Lung (tissue), 12 donors: ENCODE measurements around the gene FGF2. TPM values are rescaled to one million over a fixed set of nuclear protein-coding genes. Genes with fewer than 3 reads are reported as not detected.

ENCODE experiments used
- ATAC-seq: fragments of 200-7000 bp; cut with Tn5 transposase; one replicate; pipeline ENCODE4 v1.9.1; 2020; ENCODE audit warnings: moderate number of reproducible peaks; ENCODE audit not compliant: insufficient read depth, low FRiP score
- DNase-seq, 3 donors: peaks; one replicate each; pipeline ENCODE4 v3.0.0-alpha.2; 2013 to 2017
- H3K27ac ChIP-seq, 2 donors: one replicate each; pipeline ENCODE4 v1.5.1; 2013; ENCODE audit warnings: mild to moderate bottlenecking in 2 of 2, moderate library complexity in 2 of 2, control low read depth in 1 of 2, inconsistent platforms in 1 of 2, low read depth in 1 of 2, low read length in 1 of 2
- H3K27me3 ChIP-seq, 3 donors: one replicate each; pipeline ENCODE4 v1.5.1; 2013; ENCODE audit warnings: low read length in 2 of 3; ENCODE audit not compliant: control insufficient read depth in 3 of 3, insufficient read depth in 3 of 3
- H3K36me3 ChIP-seq, 4 donors: one replicate each; pipeline ENCODE4 v1.5.1; 2013; ENCODE audit warnings: low read length in 4 of 4, mild to moderate bottlenecking in 1 of 4, moderate library complexity in 1 of 4; ENCODE audit not compliant: control insufficient read depth in 4 of 4, insufficient read depth in 4 of 4
- H3K4me1 ChIP-seq, 5 donors: one replicate each; pipeline ENCODE4 v1.5.1; 2013; ENCODE audit warnings: low read length in 5 of 5, mild to moderate bottlenecking in 2 of 5, moderate library complexity in 1 of 5; ENCODE audit not compliant: control insufficient read depth in 5 of 5, insufficient read depth in 5 of 5
- H3K4me3 ChIP-seq: one replicate; pipeline ENCODE4 v1.5.1; 2013; ENCODE audit warnings: mild to moderate bottlenecking, control low read depth, moderate library complexity
- H3K9ac ChIP-seq, 2 donors: one replicate each; pipeline ENCODE4 v1.5.1; 2013; ENCODE audit warnings: low read length in 2 of 2, control low read depth in 1 of 2; ENCODE audit not compliant: insufficient read depth in 1 of 2
- H3K9me3 ChIP-seq, 4 donors: one replicate each; pipeline ENCODE4 v1.5.1; 2013; ENCODE audit warnings: low read length in 3 of 4, mild to moderate bottlenecking in 1 of 4, moderate library complexity in 1 of 4; ENCODE audit not compliant: control insufficient read depth in 4 of 4, insufficient read depth in 3 of 4
- CTCF ChIP-seq: IDR thresholded peaks from 2 replicates; pipeline ENCODE4 v1.5.1; 2012; ENCODE audit warnings: mild to moderate bottlenecking; ENCODE audit errors: control extremely low read depth, extremely low read depth
- WGBS, 2 donors: extraction: QIAGEN DNeasy Blood & Tissue Kit; methylation state at CpG; one replicate each; pipeline ENCODE4 v1.1.7; 2013; 5-methylcytosine and 5-hydroxymethylcytosine counted together
- polyA plus RNA-seq, 2 donors: library from polyadenylated mRNA; stranded (reverse); fragments of 200-250 nt; gene quantifications; one replicate each; pipeline ENCODE4 v1.2.1, GENCODE V29; 2013
- total RNA-seq, 2 donors: library from RNA; depleted of rRNA in 1 of 2; stranded (reverse); fragments of >200 nt in 1 of 2; gene quantifications; one replicate each; pipeline ENCODE4 v1.2.1, GENCODE V29; 2014 to 2021
- donor health status: control.
- donor health status: control.
- donor health status: Bipolar disorder and iron deficiency.
- donor health status: healthy.
- donor health status: DM: yes; HTN: yes; CAD: no.

The FGF2 gene
- total and polyA plus RNA-seq, 4 donors, result 2.4 to 11.6 (median 6.2) TPM

DNA sequence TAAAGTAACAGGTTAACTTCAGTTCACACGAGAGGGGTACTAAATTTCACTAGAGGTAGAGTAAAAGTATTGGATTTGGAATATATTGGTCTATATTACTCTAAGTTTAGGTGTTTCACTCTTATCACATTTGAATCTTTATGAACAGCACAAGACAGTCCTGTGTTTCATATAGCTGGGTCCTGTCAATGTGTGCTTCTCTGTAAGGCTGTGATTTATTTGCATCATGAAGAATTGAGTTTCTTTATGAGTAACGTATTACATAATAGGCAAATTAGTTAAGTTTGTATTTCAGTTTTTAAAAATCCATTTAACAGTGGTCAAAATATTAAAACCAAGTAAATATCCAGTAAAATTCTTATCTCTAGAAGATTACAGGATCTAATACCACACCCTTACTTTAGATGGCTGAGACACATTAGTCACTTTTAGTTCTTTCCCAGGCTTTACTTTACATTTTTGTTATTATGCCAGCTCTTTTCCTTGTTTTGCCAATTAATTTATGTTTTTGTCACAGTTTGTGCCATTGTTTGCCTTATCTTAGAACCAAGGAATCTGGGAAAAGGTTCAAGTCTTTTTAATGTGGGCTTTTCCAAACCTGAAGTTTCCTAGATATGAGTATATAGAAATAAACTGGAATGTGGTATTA, 63.6 kb downstream of the FGF2 start:
- Histone ChIP-seq H3K4me3 (no peak overlapping the region), H3K4me1 (no peaks in the 10 kb centered on the region), H3K36me3 (peaks cover 0 to 8% (median 3%) of the 10 kb centered on the region in 4 donors), H3K27ac (no peak overlapping the region), H3K27me3 (no peaks in the 10 kb centered on the region), H3K9ac (no peak overlapping the region), H3K9me3 (no peaks in the 10 kb centered on the region)
- TF ChIP-seq CTCF, result no peak
- DNase-seq (no peak), ATAC-seq (no peak)
- 84 to 86% methylated on average over 2 of the region's 2 CpGs for WGBS, 2 donors

DNA sequence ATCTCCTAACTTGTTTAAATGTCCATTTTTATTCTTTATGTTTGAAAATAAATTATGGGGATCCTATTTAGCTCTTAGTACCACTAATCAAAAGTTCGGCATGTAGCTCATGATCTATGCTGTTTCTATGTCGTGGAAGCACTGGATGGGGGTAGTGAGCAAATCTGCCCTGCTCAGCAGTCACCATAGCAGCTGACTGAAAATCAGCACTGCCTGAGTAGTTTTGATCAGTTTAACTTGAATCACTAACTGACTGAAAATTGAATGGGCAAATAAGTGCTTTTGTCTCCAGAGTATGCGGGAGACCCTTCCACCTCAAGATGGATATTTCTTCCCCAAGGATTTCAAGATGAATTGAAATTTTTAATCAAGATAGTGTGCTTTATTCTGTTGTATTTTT, 68.2 kb downstream of the FGF2 start:
- Histone ChIP-seq H3K9ac (no peak overlapping the region), H3K27ac (no peak overlapping the region), H3K27me3 (no peaks in the 10 kb centered on the region), H3K4me1 (no peaks in the 10 kb centered on the region), H3K36me3 (peaks cover 0 to 8% (median 4%) of the 10 kb centered on the region in 4 donors), H3K4me3 (no peak overlapping the region), H3K9me3 (no peaks in the 10 kb centered on the region)
- DNase-seq (no peak), ATAC-seq (no peak)
- no peak for TF ChIP-seq CTCF
- WGBS, 2 donors, result 95 to 97% methylated on average over 3 of the region's 3 CpGs

DNA sequence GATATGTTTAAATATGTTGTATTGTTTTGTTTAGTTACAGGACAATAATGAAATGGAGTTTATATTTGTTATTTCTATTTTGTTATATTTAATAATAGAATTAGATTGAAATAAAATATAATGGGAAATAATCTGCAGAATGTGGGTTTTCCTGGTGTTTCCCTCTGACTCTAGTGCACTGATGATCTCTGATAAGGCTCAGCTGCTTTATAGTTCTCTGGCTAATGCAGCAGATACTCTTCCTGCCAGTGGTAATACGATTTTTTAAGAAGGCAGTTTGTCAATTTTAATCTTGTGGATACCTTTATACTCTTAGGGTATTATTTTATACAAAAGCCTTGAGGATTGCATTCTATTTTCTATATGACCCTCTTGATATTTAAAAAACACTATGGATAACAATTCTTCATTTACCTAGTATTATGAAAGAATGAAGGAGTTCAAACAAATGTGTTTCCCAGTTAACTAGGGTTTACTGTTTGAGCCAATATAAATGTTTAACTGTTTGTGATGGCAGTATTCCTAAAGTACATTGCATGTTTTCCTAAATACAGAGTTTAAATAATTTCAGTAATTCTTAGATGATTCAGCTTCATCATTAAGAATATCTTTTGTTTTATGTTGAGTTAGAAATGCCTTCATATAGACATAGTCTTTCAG, 68.8 kb downstream of the FGF2 start:
- Histone ChIP-seq H3K4me3 (no peak overlapping the region), H3K9me3 (no peaks in the 10 kb centered on the region), H3K27me3 (no peaks in the 10 kb centered on the region), H3K36me3 (peaks cover 0 to 8% (median 4%) of the 10 kb centered on the region in 4 donors), H3K4me1 (no peaks in the 10 kb centered on the region), H3K9ac (no peak overlapping the region), H3K27ac (no peak overlapping the region)
- 69 to 71% methylated on average over 1 of the region's 1 CpG for WGBS, 2 donors
- DNase-seq (no peak), ATAC-seq (no peak)
- TF ChIP-seq CTCF, result no peak
